ENCODE measurements around the gene HRG.

Gene HRG

GRCh38 chr3:186653080-186653707, 12.6 kb upstream of the HRG start:
- H3K27me3 ChIP-seq (ENCODE audit: control insufficient read depth, insufficient read depth, low read length), result no peaks in the 10 kb centered on the region
- no peak overlapping the region for H3K4me3 ChIP-seq (ENCODE audit: low read length)
- no peak overlapping the region for H3K27ac ChIP-seq (ENCODE audit: low read length)
- H3K9me3 ChIP-seq (ENCODE audit: control insufficient read depth, insufficient read depth, low read length), result no peaks in the 10 kb centered on the region
- no peaks in the 10 kb centered on the region for H3K4me1 ChIP-seq (ENCODE audit: control insufficient read depth, insufficient read depth, low read length)
- no peaks in the 10 kb centered on the region; the same call in 1 of the 2 replicates for H3K36me3 ChIP-seq (ENCODE audit: control insufficient read depth, insufficient read depth, low read length)
- no peak for DNase-seq (ENCODE audit: low read depth, low spot score)
- WGBS (ENCODE audit: insufficient coverage, insufficient read length), result no CpG with 5 or more reads among the region's 7 CpGs

- peak; percentile 50 for DNase-seq (ENCODE audit: low read depth, low spot score)
- no CpG with 5 or more reads among the region's 6 CpGs for WGBS (ENCODE audit: insufficient coverage, insufficient read length)
- Histone ChIP-seq H3K9me3 (ENCODE audit: control insufficient read depth, insufficient read depth, low read length) (no peaks in the 10 kb centered on the region), H3K4me3 (ENCODE audit: low read length) (no peak overlapping the region), H3K27me3 (ENCODE audit: control insufficient read depth, insufficient read depth, low read length) (no peaks in the 10 kb centered on the region), H3K36me3 (ENCODE audit: control insufficient read depth, insufficient read depth, low read length) (no peaks in the 10 kb centered on the region; the same call in 1 of the 2 replicates), H3K4me1 (ENCODE audit: control insufficient read depth, insufficient read depth, low read length) (no peaks in the 10 kb centered on the region), H3K27ac (ENCODE audit: low read length) (no peak overlapping the region)
Observed at GRCh38 chr3:186653984-186654383, 11.8 kb upstream of the HRG start.

GRCh38 chr3:186663361-186664118, 2.3 kb upstream of the HRG start:
- no peaks in the 10 kb centered on the region for H3K9me3 ChIP-seq (ENCODE audit: control insufficient read depth, insufficient read depth, low read length)
- no peak overlapping the region for H3K4me3 ChIP-seq (ENCODE audit: low read length)
- no CpG with 5 or more reads among the region's 7 CpGs for WGBS (ENCODE audit: insufficient coverage, insufficient read length)
- peaks cover 6% of the 10 kb centered on the region; the same call in 1 of the 2 replicates for H3K4me1 ChIP-seq (ENCODE audit: control insufficient read depth, insufficient read depth, low read length)
- H3K36me3 ChIP-seq (ENCODE audit: control insufficient read depth, insufficient read depth, low read length), result no peaks in the 10 kb centered on the region
- H3K27me3 ChIP-seq (ENCODE audit: control insufficient read depth, insufficient read depth, low read length), result no peaks in the 10 kb centered on the region
- DNase-seq (ENCODE audit: low read depth, low spot score), result no peak
- H3K27ac ChIP-seq (ENCODE audit: low read length), result peak overlapping the region; percentile 76

GRCh38 chr3:186664119-186664495, 1.7 kb upstream of the HRG start:
- no peak overlapping the region for H3K4me3 ChIP-seq (ENCODE audit: low read length)
- H3K9me3 ChIP-seq (ENCODE audit: control insufficient read depth, insufficient read depth, low read length), result no peaks in the 10 kb centered on the region
- H3K27ac ChIP-seq (ENCODE audit: low read length), result no peak overlapping the region
- DNase-seq (ENCODE audit: low read depth, low spot score), result no peak
- peaks cover 6% of the 10 kb centered on the region; the same call in 1 of the 2 replicates for H3K4me1 ChIP-seq (ENCODE audit: control insufficient read depth, insufficient read depth, low read length)
- H3K27me3 ChIP-seq (ENCODE audit: control insufficient read depth, insufficient read depth, low read length), result no peaks in the 10 kb centered on the region
- H3K36me3 ChIP-seq (ENCODE audit: control insufficient read depth, insufficient read depth, low read length), result no peaks in the 10 kb centered on the region

- no peak for DNase-seq (ENCODE audit: low read depth, low spot score)
- Histone ChIP-seq H3K9me3 (ENCODE audit: control insufficient read depth, insufficient read depth, low read length) (no peaks in the 10 kb centered on the region), H3K4me1 (ENCODE audit: control insufficient read depth, insufficient read depth, low read length) (peaks cover 6% of the 10 kb centered on the region; the same call in 1 of the 2 replicates), H3K36me3 (ENCODE audit: control insufficient read depth, insufficient read depth, low read length) (no peaks in the 10 kb centered on the region), H3K27ac (ENCODE audit: low read length) (no peak overlapping the region), H3K4me3 (ENCODE audit: low read length) (no peak overlapping the region), H3K27me3 (ENCODE audit: control insufficient read depth, insufficient read depth, low read length) (no peaks in the 10 kb centered on the region)
- WGBS (ENCODE audit: insufficient coverage, insufficient read length), result no CpG with 5 or more reads among the region's 4 CpGs
Observed at GRCh38 chr3:186664506-186664905, 1.3 kb upstream of the HRG start.

GRCh38 chr3:186668426-186668825, 2.6 kb downstream of the HRG start:
- no peak overlapping the region for H3K27ac ChIP-seq (ENCODE audit: low read length)
- no peaks in the 10 kb centered on the region for H3K27me3 ChIP-seq (ENCODE audit: control insufficient read depth, insufficient read depth, low read length)
- no peak overlapping the region for H3K4me3 ChIP-seq (ENCODE audit: low read length)
- no peaks in the 10 kb centered on the region for H3K36me3 ChIP-seq (ENCODE audit: control insufficient read depth, insufficient read depth, low read length)
- no peak for DNase-seq (ENCODE audit: low read depth, low spot score)
- H3K4me1 ChIP-seq (ENCODE audit: control insufficient read depth, insufficient read depth, low read length), result peaks cover 5% of the 10 kb centered on the region; the same call in 1 of the 2 replicates
- H3K9me3 ChIP-seq (ENCODE audit: control insufficient read depth, insufficient read depth, low read length), result no peaks in the 10 kb centered on the region
- no CpG with 5 or more reads among the region's 6 CpGs for WGBS (ENCODE audit: insufficient coverage, insufficient read length)

GRCh38 chr3:186669378-186670084, 3.7 kb downstream of the HRG start:
- no peak overlapping the region for H3K27ac ChIP-seq (ENCODE audit: low read length)
- no peak overlapping the region for H3K4me3 ChIP-seq (ENCODE audit: low read length)
- DNase-seq (ENCODE audit: low read depth, low spot score), result no peak
- H3K36me3 ChIP-seq (ENCODE audit: control insufficient read depth, insufficient read depth, low read length), result no peaks in the 10 kb centered on the region
- H3K9me3 ChIP-seq (ENCODE audit: control insufficient read depth, insufficient read depth, low read length), result no peaks in the 10 kb centered on the region
- H3K4me1 ChIP-seq (ENCODE audit: control insufficient read depth, insufficient read depth, low read length), result peaks cover 2% of the 10 kb centered on the region; the same call in 1 of the 2 replicates
- no peaks in the 10 kb centered on the region for H3K27me3 ChIP-seq (ENCODE audit: control insufficient read depth, insufficient read depth, low read length)
- whole genome bisulfite sequencing (ENCODE audit: insufficient coverage, insufficient read length), result no CpG with 5 or more reads among the region's 2 CpGs

- DNase-seq (ENCODE audit: low read depth, low spot score), result no peak
- no peak overlapping the region for H3K4me3 ChIP-seq (ENCODE audit: low read length)
- no peaks in the 10 kb centered on the region for H3K27me3 ChIP-seq (ENCODE audit: control insufficient read depth, insufficient read depth, low read length)
- H3K27ac ChIP-seq (ENCODE audit: low read length), result no peak overlapping the region
- H3K9me3 ChIP-seq (ENCODE audit: control insufficient read depth, insufficient read depth, low read length), result no peaks in the 10 kb centered on the region
- H3K36me3 ChIP-seq (ENCODE audit: control insufficient read depth, insufficient read depth, low read length), result no peaks in the 10 kb centered on the region
- H3K4me1 ChIP-seq (ENCODE audit: control insufficient read depth, insufficient read depth, low read length), result peaks cover 2% of the 10 kb centered on the region; the same call in 1 of the 2 replicates
Observed at GRCh38 chr3:186670155-186670554, 4.3 kb downstream of the HRG start.

- no peak for DNase-seq (ENCODE audit: low read depth, low spot score)
- no CpG with 5 or more reads among the region's 3 CpGs for WGBS (ENCODE audit: insufficient coverage, insufficient read length)
- Histone ChIP-seq H3K4me3 (ENCODE audit: low read length) (no peak overlapping the region), H3K36me3 (ENCODE audit: control insufficient read depth, insufficient read depth, low read length) (no peaks in the 10 kb centered on the region), H3K9me3 (ENCODE audit: control insufficient read depth, insufficient read depth, low read length) (no peaks in the 10 kb centered on the region), H3K4me1 (ENCODE audit: control insufficient read depth, insufficient read depth, low read length) (no peaks in the 10 kb centered on the region), H3K27ac (ENCODE audit: low read length) (no peak overlapping the region), H3K27me3 (ENCODE audit: control insufficient read depth, insufficient read depth, low read length) (no peaks in the 10 kb centered on the region)
Observed at GRCh38 chr3:186671051-186671450, 5.2 kb downstream of the HRG start.

- Histone ChIP-seq H3K27ac (ENCODE audit: low read length) (no peak overlapping the region), H3K4me1 (ENCODE audit: control insufficient read depth, insufficient read depth, low read length) (no peaks in the 10 kb centered on the region), H3K27me3 (ENCODE audit: control insufficient read depth, insufficient read depth, low read length) (no peaks in the 10 kb centered on the region), H3K4me3 (ENCODE audit: low read length) (no peak overlapping the region), H3K36me3 (ENCODE audit: control insufficient read depth, insufficient read depth, low read length) (no peaks in the 10 kb centered on the region), H3K9me3 (ENCODE audit: control insufficient read depth, insufficient read depth, low read length) (no peaks in the 10 kb centered on the region)
- no peak for DNase-seq (ENCODE audit: low read depth, low spot score)
Observed at GRCh38 chr3:186678604-186679003, 12.8 kb downstream of the HRG start.
